ENCODE data around the gene ADAM29. TPM values are rescaled to one million over a fixed set of nuclear protein-coding genes. Genes with fewer than 3 reads are reported as not detected.
"Not testable (repeated sequence)": the region's sequence is repeated elsewhere in the genome, so short reads cannot be mapped to it uniquely, and the experiment has no call there.

The ADAM29 gene
- total RNA-seq: not detected
- long read RNA-seq: 0 reads

GRCh38 chr4:174918058-174918457 is at the start of gene ADAM29:
Gene ADAM29, plus strand, starts transcription at chr4:174918358. Its CDS starts 57,168 bp downstream, at chr4:174975526.
- intact Hi-C loops (cut with DNase I, micrococcal nuclease): no loop called here
- no peak for ATAC-seq
- no peak for DNase-seq

DNA sequence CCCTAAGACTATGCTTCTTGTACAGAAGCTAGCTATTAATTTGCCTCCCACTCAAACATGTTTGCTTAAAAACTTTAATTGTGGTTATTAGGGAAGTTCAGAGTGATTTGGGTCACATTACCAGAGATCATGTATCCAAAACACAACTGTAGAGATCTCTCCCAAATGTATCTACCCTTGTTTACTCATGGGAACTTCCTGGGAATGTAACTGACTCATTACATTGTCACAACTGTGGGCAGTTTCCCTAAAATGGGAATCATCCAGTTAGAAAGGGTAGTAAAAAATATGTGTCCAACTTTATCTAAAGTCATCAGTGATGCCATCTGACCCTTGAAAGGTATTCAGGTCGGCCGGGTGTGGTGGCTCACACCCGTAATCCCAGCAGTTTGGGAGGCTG is 48.8 kb upstream of the ADAM29 start:
- intact Hi-C loops (cut with DNase I, micrococcal nuclease): no loop called here
- DNase-seq: no peak
- no peak for ATAC-seq

DNA sequence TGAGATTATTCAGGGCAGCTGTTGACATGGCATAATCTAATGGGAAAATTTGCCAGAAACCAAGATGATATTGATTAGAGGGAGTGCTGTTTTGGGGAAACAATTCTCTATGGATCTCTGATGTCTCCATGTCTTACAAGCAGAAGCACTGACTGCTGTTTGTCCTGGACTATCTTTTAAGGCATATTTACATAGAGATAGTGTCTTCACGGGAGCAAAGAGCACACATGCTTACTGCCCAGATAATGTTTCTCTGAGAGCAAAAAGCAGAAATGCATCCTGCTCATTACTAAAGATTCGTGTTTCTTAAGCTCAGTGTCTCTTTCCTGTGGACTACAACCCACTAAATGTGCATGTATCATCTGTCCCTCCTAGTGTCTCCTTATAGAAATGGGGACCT is 47.8 kb upstream of the ADAM29 start:
- DNase-seq (no peak), ATAC-seq (no peak)
- intact Hi-C loops (cut with DNase I, micrococcal nuclease): no loop called here

- DNase-seq (no peak), ATAC-seq (no peak)
- intact Hi-C loops (cut with DNase I, micrococcal nuclease): no loop called here
Measured at GRCh38 chr4:174871407-174871806, 46.8 kb upstream of the ADAM29 start.

DNA sequence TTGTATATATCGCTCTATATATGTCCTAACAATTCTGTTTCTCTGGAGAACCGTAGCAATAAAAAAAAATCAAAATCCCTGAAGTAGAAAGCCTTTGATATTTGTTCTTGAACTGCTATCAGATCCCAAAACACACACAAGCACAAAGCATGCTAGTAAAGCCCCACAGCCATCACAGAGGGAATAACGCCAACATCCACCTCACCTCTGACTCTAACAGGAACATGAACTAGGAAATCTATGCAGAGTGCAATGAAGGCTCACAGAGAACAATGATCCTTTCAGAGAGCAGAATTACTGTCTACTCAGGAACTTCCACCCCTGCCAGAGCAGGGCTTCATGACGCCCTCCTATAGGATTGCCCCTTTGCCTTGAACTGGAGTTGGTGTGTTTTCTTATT is 45.0 kb upstream of the ADAM29 start:
- intact Hi-C loops (cut with DNase I, micrococcal nuclease); DNase-seq; ATAC-seq: not testable (repeated sequence)

DNA sequence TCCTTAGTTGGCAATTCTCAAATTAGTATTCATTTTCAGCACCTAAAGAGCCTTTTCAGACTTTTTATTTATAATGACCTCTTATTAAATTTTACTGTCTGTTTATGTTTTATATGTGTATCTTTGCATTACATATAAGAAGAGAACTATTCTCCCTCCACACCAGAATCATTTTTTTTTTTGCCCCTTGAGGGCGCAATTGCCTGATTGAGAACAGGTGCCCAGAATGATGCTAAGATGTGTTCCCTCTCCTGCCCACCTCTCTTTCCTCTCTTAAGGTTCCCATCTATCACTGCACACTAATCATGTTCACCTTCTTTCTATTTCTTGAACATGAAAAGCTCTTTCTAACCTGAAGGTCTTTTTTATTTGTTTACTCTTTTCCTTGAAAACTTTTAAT is 44.2 kb upstream of the ADAM29 start:
- intact Hi-C loops (cut with DNase I, micrococcal nuclease): no loop called here
- ATAC-seq (no peak), DNase-seq (no peak)

DNA sequence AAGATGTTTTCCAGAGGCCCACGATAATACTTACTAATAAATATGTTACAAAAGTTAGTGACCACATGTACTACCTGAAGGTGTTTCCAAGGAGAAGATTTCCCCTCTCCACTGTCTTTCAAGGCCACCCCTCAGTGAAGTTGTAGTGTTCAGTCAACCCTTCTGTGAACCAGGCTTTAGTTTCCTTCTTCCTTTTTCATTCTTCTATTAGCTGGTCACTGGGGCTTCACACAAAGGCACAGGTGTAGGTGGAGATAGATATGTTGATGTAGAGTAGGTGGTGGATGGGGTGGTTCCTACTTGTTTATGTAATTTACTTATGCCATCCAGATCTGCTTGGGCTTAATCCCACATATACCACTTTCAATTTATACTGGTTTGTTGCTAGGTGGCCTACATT is 43.3 kb upstream of the ADAM29 start:
- no peak for ATAC-seq
- DNase-seq: no peak
- intact Hi-C loops (cut with DNase I, micrococcal nuclease): no loop called here

- no peak for ATAC-seq
- intact Hi-C loops (cut with DNase I, micrococcal nuclease): no loop called here
- DNase-seq: no peak
Measured at GRCh38 chr4:174880001-174880400, 38.2 kb upstream of the ADAM29 start.

GRCh38 chr4:174882317-174882992 is 35.7 kb upstream of the ADAM29 start:
- intact Hi-C loops (cut with DNase I, micrococcal nuclease): no loop called here
- DNase-seq (no peak), ATAC-seq (no peak)

GRCh38 chr4:174907508-174907907 is 10.7 kb upstream of the ADAM29 start:
- no peak for ATAC-seq
- no peak for DNase-seq
- intact Hi-C loops (cut with DNase I, micrococcal nuclease): no loop called here

DNA sequence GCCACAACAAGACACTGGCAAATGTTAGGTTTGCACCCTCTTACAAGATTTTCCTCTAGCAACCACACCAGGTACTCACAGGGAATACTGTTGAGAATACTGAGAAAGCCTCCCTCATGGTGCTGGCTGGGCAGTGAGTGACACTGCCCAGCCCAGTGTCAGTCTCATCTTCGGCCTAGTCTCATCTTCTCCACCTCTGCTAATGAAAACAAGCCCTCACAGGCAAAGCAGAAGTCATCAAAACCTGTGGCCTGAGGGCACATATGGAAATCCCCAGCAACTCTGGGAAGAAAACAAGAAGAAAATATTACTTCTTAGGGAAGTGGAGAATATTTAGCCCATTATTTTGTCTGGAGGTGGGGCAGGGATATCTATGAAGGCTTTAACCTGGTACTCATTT is 7.9 kb upstream of the ADAM29 start:
- intact Hi-C loops (cut with DNase I, micrococcal nuclease): no loop called here
- DNase-seq (no peak), ATAC-seq (no peak)

DNA sequence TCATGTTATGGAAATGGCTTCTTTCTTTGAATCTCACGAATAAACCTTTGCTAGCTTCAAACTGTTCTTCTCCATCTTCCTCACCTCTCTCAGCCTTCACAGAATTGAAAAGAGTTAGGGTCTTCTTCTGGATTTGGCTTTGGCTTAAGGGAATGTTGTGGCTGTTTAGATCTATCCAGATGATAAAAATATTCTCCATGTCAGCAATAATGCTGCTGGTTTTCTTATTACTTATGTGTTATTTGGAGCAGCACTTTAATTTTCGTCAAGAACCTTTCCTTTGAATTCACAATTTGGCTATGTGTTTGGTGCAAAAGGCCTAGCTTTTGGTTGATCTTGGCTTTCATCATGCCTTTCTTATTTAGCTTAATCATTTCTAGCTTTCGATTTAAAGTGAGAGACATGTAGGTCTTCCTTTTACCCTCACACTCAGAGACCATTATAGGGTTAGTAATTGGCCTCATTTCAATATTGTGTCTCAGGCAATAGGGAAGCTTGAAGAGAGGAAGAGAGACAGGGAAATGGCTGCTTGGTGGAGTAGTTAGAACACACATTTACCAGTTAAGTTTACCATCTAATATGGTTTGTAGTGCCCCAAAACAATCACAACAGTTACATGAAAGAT is 5.1 kb upstream of the ADAM29 start:
- no peak for DNase-seq
- ATAC-seq: no peak
- intact Hi-C loops (cut with DNase I, micrococcal nuclease): no loop called here

DNA sequence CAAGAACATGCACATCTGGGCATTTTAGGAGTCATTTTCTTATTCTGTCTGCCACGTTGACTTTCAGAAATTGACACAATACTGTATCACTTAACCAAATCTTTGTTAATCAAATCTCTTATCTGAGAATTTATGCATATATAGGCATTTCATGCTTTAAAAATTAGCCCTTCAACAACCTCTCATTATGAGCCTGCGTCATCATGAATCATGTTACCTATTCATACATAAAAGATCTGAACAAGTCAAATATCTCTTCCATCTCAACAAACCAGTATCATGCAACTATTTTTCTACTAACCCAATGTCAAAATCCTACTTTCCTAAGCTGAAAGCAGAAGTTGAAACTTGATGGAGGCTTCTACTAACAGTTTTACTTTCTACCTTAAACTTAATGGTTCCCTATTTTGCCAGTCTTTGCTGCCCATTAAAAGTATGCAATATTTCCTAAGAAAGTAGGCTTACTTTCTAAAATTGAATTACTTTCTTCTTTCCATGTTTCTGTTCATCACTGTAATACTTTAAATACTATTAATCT is 1.8 kb downstream of the ADAM29 start:
- intact Hi-C loops (cut with DNase I, micrococcal nuclease): no loop called here
- ATAC-seq (no peak), DNase-seq (no peak)

- DNase-seq (no peak), ATAC-seq (no peak)
- intact Hi-C loops (cut with DNase I, micrococcal nuclease): no loop called here
Measured at GRCh38 chr4:174926958-174927357, 8.8 kb downstream of the ADAM29 start.

DNA sequence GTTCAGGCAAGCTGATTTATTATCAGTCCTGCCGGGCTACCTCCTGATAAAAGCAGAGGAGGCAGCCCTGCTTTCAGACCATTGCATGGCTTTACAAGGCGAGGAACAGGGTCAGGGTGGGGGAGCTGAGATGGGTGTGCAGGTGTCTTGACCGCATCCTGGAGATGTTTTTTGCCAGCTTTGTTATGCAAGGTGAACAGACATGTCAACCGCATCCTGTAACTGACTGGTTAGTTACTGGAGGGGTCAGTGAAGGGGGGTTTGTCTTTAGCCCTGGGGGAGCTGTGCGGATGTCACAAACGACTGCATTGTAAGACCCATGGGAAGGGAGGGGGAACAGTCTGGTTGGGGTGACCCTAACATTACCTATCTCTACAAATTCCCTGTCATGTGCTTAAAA is 10.0 kb downstream of the ADAM29 start:
- intact Hi-C loops (cut with DNase I, micrococcal nuclease): no loop called here
- DNase-seq: no peak
- ATAC-seq: no peak

- intact Hi-C loops (cut with DNase I, micrococcal nuclease): no loop called here
- no peak for ATAC-seq
- DNase-seq: no peak
Measured at GRCh38 chr4:174928575-174929253, 10.6 kb downstream of the ADAM29 start.

GRCh38 chr4:174929346-174929745 is 11.2 kb downstream of the ADAM29 start:
- DNase-seq (no peak), ATAC-seq (no peak)
- intact Hi-C loops (cut with DNase I, micrococcal nuclease): no loop called here

GRCh38 chr4:174930895-174931294 is 12.7 kb downstream of the ADAM29 start:
- no peak for ATAC-seq
- intact Hi-C loops (cut with DNase I, micrococcal nuclease): no loop called here
- no peak for DNase-seq

DNA sequence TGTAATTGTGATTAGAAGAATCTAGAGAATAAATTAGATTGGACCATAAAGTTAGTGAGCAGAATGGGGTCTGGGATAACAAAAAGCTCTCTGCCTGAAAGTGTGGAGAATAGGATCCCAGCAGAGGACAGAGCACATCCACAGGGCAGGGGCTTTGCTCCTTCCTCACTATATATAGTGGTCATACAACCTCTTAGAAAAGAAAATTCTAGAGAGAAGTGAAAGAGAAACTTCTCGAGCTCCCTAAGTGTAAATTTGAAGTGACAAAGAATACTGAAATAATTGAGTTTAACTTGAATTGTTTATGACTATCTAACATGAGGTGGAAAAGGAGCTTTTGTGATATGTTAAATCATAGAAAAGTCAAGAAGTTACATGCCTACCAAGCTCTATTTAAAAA is 14.9 kb downstream of the ADAM29 start:
- intact Hi-C loops (cut with DNase I, micrococcal nuclease): no loop called here
- ATAC-seq (no peak), DNase-seq (no peak)

GRCh38 chr4:174934360-174934759 is 16.2 kb downstream of the ADAM29 start:
- no peak for ATAC-seq
- intact Hi-C loops (cut with DNase I, micrococcal nuclease): no loop called here
- no peak for DNase-seq
